Suprapubic skin (tissue), 3 donors: ENCODE data around the gene RAB6B.

Experiments used
- CTCF ChIP-seq, 2 donors: fragments of 200-600 bp in 1 of 2; fragments of 450-650 bp in 1 of 2; sonication (generic) in 1 of 2; IDR thresholded peaks; one replicate each; pipeline ENCODE4 v1.5.1; 2016 to 2019; ENCODE audit warnings: antibody characterized with exemption in 2 of 2, mild to moderate bottlenecking in 1 of 2, moderate library complexity in 1 of 2
- POLR2A ChIP-seq, 2 donors: fragments of 450-650 bp; IDR thresholded peaks; one replicate each; pipeline ENCODE4 v1.6.1; 2017; ENCODE audit warnings: antibody characterized with exemption in 2 of 2, mild to moderate bottlenecking in 2 of 2, moderate library complexity in 2 of 2

GRCh38 chr3:133788024-133788423 is 107.7 kb downstream of the RAB6B start:
- TF ChIP-seq CTCF (IDR thresholded peaks at IDR 0.05) = no peak
- no peak for TF ChIP-seq POLR2A (IDR thresholded peaks at IDR 0.05)
